K562 (cell line): ENCODE measurements around the gene THOP1. TPM values are rescaled to one million over a fixed set of nuclear protein-coding genes. Genes with fewer than 3 reads are reported as not detected.
A peak's percentile ranks its signal among the peaks of the same experiment; 100 is the strongest.

Experiments used
- ARNT ChIP-seq, 2 experiments: fragments of 450-650 bp; IDR thresholded peaks; 2 replicates each; pipeline ENCODE4 v1.6.1; 2016; ENCODE audit warnings: mild to moderate bottlenecking in 1 of 2
- ASH1L ChIP-seq: fragments of 450-650 bp; IDR thresholded peaks from 2 replicates; pipeline ENCODE4 v1.6.1; 2018; ENCODE audit warnings: borderline replicate concordance, mild to moderate bottlenecking, low read depth; ENCODE audit not compliant: partially characterized antibody
- ATF1 ChIP-seq, 2 experiments: fragments of 450-650 bp in 1 of 2; IDR thresholded peaks; 2 replicates each; pipeline ENCODE4 v1.6.1; 2016; ENCODE audit warnings: missing compliant biosample characterization in 1 of 2, missing genetic modification characterization in 1 of 2
- CUX1 ChIP-seq: fragments of 200-800 bp; sonication (Bioruptor generic); IDR thresholded peaks from 2 replicates; pipeline ENCODE4 v1.6.1; 2016; ENCODE audit warnings: missing genetic modification characterization, missing compliant biosample characterization
- GTF3C2 ChIP-seq: IDR thresholded peaks from 3 replicates; pipeline ENCODE4 v1.6.1; 2011; ENCODE audit warnings: borderline replicate concordance, mild to moderate bottlenecking, moderate library complexity; ENCODE audit not compliant: insufficient read length; ENCODE audit errors: extremely low read depth
- HNRNPLL ChIP-seq: fragments of 200-400 bp; formaldehyde crosslinking; IDR thresholded peaks from 2 replicates; pipeline ENCODE4 v1.6.1; 2017; ENCODE audit warnings: low read length, low read depth, mild to moderate bottlenecking; ENCODE audit not compliant: poor library complexity, severe bottlenecking
- MECOM ChIP-seq: fragments of 250-450 bp; sonication (Bioruptor Pico); IDR thresholded peaks from 2 replicates; pipeline ENCODE4 v1.8.0; 2022; ENCODE audit warnings: inconsistent platforms
- PHB2 ChIP-seq: fragments of 450-650 bp; IDR thresholded peaks from 2 replicates; pipeline ENCODE4 v1.6.1; 2017; ENCODE audit warnings: low read depth
- PHF20 ChIP-seq: fragments of 450-650 bp; IDR thresholded peaks from 2 replicates; pipeline ENCODE4 v1.6.1; 2018; ENCODE audit not compliant: partially characterized antibody
- RCOR1 ChIP-seq, 2 experiments: IDR thresholded peaks; 2 replicates each; pipeline ENCODE4 v1.6.1; 2012; ENCODE audit warnings: low read depth in 2 of 2, low read length in 2 of 2, borderline replicate concordance in 1 of 2, improper control_type of control experiment in 1 of 2
- SLC30A9 ChIP-seq: fragments of 250-450 bp; sonication (Bioruptor Pico); IDR thresholded peaks from 2 replicates; pipeline ENCODE4 v1.8.0; 2022; ENCODE audit warnings: mild to moderate bottlenecking, moderate library complexity
- SMAD1 ChIP-seq: fragments of 150-350 bp; IDR thresholded peaks from 2 replicates; pipeline ENCODE4 v1.6.1; 2014; ENCODE audit warnings: low read length, low read depth; ENCODE audit not compliant: partially characterized antibody
- SRSF9 ChIP-seq: fragments of 200-400 bp; formaldehyde crosslinking; IDR thresholded peaks from 2 replicates; pipeline ENCODE4 v1.6.1; 2017; ENCODE audit warnings: low read depth, low read length, borderline replicate concordance
- TARDBP ChIP-seq: fragments of 450-650 bp; IDR thresholded peaks from 2 replicates; pipeline ENCODE4 v1.6.1; 2016
- ZNF282 ChIP-seq: sonication (generic); formaldehyde crosslinking; IDR thresholded peaks from 2 replicates; pipeline ENCODE4 v1.8.1; 2023; ENCODE audit warnings: missing genetic modification reagents
- polyA plus RNA-seq, 8 experiments: library from polyadenylated mRNA; depleted of rRNA in 4 of 8; stranded (reverse) in 5 of 8; unstranded in 3 of 8; fragments of >200 nt; fragmentation: Nextera tagmentation in 2 of 8; fragmentation: Illumina TruSeq in 1 of 8; extraction: Ambion mirVana in 2 of 8; extraction: Trizol in 1 of 8; gene quantifications; 2 replicates each; pipeline versions ENCODE4 v1.2.1 to v1.2.3, GENCODE V29; 2011 to 2014; ENCODE audit warnings: inconsistent platforms in 1 of 8, missing spikeins in 1 of 8
- total RNA-seq, 7 experiments: library from RNA; depleted of rRNA in 6 of 7; stranded (reverse); fragments of >200 nt in 6 of 7; fragmentation: Illumina TruSeq in 2 of 7; extraction: Trizol in 2 of 7; gene quantifications; 2 replicates each; pipeline versions ENCODE4 v1.2.1 to v1.2.3, GENCODE V29; 2011 to 2021; ENCODE audit warnings: low replicate concordance in 1 of 7
- TF ChIP-seq, protein P1 (sequence below), 2 experiments: fragments of 450-650 bp in 1 of 2; sonication (generic) in 1 of 2; formaldehyde crosslinking; conservative IDR thresholded peaks; 2 replicates each; pipeline versions ENCODE4 v1.4.0 to v1.8.1; 2020 to 2022; ENCODE audit warnings: mild to moderate bottlenecking in 1 of 2, missing genetic modification reagents in 1 of 2
- TF ChIP-seq, protein P2 (sequence below): conservative IDR thresholded peaks from 2 replicates; pipeline ENCODE4 v1.6.1; 2011; ENCODE audit warnings: low read depth, mild to moderate bottlenecking, low read length; ENCODE audit not compliant: control insufficient read depth

The THOP1 gene
- total and polyA plus RNA-seq, 9 of the 15 experiments (the other 6 are each of a cell fraction or from before 2014, with no cell fraction given): 1.3 to 255 (median 96.1) TPM

GRCh38 chr19:2739602-2740313 lies 45.5 kb upstream of the THOP1 start, which contains the start of gene SLC39A3 (continued):
- TF ChIP-seq CUX1: no peak
- TF ChIP-seq ARNT (IDR thresholded peaks at IDR 0.05): peak; percentile 52 to 55; a peak in 2 of 4 replicates
- TF ChIP-seq, protein P1, sequence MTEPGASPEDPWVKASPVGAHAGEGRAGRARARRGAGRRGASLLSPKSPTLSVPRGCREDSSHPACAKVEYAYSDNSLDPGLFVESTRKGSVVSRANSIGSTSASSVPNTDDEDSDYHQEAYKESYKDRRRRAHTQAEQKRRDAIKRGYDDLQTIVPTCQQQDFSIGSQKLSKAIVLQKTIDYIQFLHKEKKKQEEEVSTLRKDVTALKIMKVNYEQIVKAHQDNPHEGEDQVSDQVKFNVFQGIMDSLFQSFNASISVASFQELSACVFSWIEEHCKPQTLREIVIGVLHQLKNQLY (CRISPR knock-in tag; conservative IDR thresholded peaks at IDR 0.05): peak in 1 of 2 experiments; percentile 89; a peak in 1 of 4 replicates
- peak; percentile 80 for TF ChIP-seq PHF20
- TF ChIP-seq HNRNPLL: peak; percentile 46
- no peak for TF ChIP-seq ATF1 (CRISPR knock-in tag; IDR thresholded peaks at IDR 0.05)
- peak; percentile 62 for TF ChIP-seq ATF1 (tag; IDR thresholded peaks at IDR 0.05)
- no peak for TF ChIP-seq GTF3C2
- TF ChIP-seq, protein P2, sequence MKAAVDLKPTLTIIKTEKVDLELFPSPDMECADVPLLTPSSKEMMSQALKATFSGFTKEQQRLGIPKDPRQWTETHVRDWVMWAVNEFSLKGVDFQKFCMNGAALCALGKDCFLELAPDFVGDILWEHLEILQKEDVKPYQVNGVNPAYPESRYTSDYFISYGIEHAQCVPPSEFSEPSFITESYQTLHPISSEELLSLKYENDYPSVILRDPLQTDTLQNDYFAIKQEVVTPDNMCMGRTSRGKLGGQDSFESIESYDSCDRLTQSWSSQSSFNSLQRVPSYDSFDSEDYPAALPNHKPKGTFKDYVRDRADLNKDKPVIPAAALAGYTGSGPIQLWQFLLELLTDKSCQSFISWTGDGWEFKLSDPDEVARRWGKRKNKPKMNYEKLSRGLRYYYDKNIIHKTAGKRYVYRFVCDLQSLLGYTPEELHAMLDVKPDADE: peak; percentile 89
- no peak for TF ChIP-seq SMAD1
- TF ChIP-seq RCOR1 (IDR thresholded peaks at IDR 0.05; ENCODE audit: borderline replicate concordance in 1 of 2, low read depth in 2 of 2, low read length in 2 of 2): peak in 1 of 2 experiments; percentile 90; a peak in 1 of 4 replicates
- no peak for TF ChIP-seq SLC30A9 (CRISPR knock-in tag)
- no peak for TF ChIP-seq SRSF9
- TF ChIP-seq ZNF282 (CRISPR knock-in tag): peak; percentile 90; the same call in 1 of the 2 replicates
- TF ChIP-seq MECOM: peak; percentile 80; the same call in 1 of the 2 replicates
- TF ChIP-seq TARDBP: peak; percentile 81
- TF ChIP-seq PHB2: no peak
- peak; percentile 84 for TF ChIP-seq ASH1L
